GM13976 (cell line): ENCODE data around the gene FOXJ1.
A peak's percentile ranks its signal among the peaks of the same experiment; 100 is the strongest.

Experiments used
- DNase-seq: peaks from one replicate; pipeline ENCODE4 v3.0.0; 2012; ENCODE audit warnings: low spot score
- CTCF ChIP-seq: IDR thresholded peaks from 2 replicates; pipeline ENCODE4 v1.5.1; 2012; ENCODE audit warnings: borderline replicate concordance, mild to moderate bottlenecking; ENCODE audit not compliant: insufficient read depth; ENCODE audit errors: extremely low read depth, missing control alignments, control extremely low read depth
- in situ Hi-C: fragments of 300-500 bp; cut with MboI; formaldehyde crosslinking; loops from one replicate; pipeline ENCODE4 v1.12.0; 2022; ENCODE audit warnings: low sequenced_read_pairs, mixed read lengths, inconsistent platforms; ENCODE audit not compliant: unreplicated experiment

FOXJ1 gene

GRCh38 chr17:76091526-76092286 lies 49.3 kb downstream of the FOXJ1 start:
- no peak for TF ChIP-seq CTCF
- no peak for DNase-seq
- in situ Hi-C loops, result no loop called here

DNA sequence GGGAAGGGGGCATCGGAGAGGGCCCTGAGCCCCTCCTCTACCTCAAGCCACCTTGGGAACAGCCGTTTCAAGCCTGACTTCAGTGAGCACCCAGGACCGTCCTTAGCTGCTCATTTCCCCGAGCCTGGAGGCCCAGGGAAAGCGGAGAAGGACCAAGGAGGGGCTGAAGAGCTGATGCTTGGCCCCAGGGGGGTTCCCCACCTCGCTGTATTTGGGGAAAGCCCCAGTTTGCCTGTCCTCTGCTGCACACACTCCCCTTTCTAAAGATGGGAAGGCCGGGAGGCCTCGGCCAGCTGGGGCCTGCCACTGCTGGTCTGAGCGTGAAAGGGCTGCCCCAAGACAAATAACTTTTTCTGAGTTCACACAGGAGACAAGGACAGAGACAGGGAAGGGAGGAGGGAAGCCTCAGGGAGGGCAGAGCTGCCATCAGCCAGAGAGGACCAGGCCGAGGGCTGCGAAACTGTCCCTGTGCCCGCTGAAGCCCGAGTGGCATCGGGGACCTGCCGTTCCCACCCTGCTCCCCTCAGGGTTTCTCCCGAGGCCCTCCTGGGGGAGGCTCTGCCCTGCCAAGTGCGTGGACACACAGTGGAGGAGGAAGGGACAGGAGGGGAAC lies 50.4 kb downstream of the FOXJ1 start:
- peak; percentile 25 for DNase-seq
- in situ Hi-C loops, result no loop called here
- TF ChIP-seq CTCF, result no peak

DNA sequence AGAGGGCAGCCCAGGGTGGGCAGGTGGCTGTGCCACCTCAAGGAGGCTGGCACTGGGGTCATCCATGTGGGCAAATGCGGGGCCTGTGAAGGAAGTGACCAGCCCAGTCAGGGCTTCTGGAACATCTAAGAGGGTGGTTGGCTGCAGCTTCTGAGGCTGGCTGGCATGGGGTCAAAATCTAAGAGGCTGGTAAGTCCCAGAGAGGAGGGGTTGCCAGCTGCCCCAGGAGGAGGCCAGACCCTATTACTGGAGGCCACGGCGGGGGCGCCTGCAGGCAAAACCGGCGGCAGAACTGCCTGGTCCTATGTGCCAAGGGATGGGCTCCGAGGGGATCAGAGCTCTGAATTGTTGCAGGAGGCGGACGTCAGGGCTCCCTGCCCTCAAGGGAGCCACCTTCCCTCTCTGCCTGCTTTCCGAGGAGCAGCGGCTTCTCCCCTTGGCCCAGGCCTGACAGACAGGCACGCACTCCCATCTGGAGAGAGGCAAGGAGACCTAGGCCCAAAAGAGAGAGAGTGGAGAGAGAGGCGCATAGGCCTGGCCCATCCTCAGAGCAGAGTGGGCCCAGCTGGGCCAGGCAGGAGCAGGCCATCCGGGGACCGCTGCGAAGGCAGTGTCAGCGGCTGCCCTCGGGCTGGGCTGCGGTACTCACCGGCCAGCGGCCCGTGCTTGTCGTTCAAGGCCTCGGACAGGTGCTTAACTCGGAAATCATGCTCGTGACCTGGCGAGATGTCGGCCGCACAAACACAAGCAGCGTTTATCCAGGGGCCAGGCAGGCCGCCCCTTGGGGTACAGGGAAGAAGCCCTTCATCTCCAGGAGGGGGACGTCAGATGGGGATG lies 51.1 kb downstream of the FOXJ1 start:
- DNase-seq, result peak; percentile 21
- TF ChIP-seq CTCF, result no peak
- in situ Hi-C loops, result no loop called here

DNA sequence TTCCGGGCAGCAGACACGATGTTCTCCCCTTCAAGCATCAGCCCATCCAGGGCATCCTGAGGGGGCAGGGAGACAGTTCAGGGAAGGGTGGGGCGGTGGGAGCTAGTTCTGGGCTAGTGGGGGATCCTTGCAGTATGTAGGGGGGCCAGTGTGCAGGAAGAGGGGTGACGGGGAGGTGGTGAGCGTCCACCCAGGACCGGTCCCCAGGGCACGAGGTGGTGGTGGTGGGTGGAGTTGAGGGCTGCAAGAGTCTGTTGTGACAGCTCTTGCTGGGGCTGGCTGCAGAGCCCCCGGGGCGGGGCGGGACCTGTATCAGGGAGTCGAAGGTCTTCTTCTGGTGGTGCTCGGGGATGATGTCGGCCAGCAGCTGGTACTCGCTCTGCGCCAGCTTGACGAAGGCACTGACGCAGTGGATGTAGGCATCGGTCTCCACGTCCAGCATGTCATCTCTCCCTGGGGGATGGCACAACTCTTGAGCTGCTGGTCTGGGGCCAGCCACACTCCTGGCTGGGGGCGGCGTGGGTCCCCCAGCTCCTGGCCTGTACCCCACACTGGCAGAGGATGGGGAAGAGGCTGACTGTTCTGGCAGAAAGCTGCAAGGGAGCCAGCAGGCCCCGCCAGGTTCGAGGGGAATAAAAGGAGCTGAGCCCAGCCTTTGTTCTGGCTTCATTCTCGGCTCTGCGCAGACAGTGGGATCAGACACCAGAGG lies 52.0 kb downstream of the FOXJ1 start:
- no peak for TF ChIP-seq CTCF
- DNase-seq, result peak; percentile 14
- in situ Hi-C loops, result no loop called here

- TF ChIP-seq CTCF, result no peak
- peak; percentile 29 for DNase-seq
- in situ Hi-C loops, result no loop called here
These were observed 52.8 kb downstream of the FOXJ1 start for GRCh38 chr17:76088041-76088867.
